GM18517 (cell line): ENCODE results near the gene AVPR1A.

Experiments
- ATAC-seq: cut with Tn5 transposase; IDR thresholded peaks from one replicate; pipeline ENCODE4 v1.9.1; 2021; ENCODE audit warnings: mild to moderate bottlenecking, moderate library complexity; ENCODE audit not compliant: unreplicated experiment

The AVPR1A gene

DNA sequence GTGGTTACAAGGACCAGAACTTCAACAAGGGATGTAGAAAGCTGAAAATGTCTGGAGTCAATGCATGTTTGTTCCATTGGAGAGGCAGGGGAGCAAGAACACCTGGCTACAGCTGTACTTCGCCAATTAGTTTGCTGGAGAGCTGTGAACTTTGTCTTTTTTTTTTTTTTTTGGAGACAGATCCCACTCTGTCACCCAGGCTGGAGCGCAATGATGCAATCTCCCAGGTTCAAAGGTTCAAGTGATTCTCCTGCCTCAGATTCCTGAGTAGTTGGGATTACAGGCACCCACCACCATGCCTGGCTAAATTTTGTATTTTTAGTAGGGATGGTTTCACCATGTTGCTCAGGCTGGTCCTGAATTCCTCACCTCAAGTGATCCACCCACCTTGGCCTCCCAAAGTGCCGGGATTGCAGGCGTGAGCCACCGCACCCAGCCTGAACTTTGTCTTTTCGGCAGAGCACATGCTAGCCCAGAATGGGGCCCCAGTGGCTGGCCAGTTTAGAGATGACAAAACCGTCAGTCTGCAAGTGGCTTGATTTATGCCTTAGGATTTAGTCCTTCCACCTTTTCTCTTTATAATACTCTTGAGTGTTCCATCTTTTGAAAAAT is 55.5 kb downstream of the AVPR1A start:
- ATAC-seq: no peak

DNA sequence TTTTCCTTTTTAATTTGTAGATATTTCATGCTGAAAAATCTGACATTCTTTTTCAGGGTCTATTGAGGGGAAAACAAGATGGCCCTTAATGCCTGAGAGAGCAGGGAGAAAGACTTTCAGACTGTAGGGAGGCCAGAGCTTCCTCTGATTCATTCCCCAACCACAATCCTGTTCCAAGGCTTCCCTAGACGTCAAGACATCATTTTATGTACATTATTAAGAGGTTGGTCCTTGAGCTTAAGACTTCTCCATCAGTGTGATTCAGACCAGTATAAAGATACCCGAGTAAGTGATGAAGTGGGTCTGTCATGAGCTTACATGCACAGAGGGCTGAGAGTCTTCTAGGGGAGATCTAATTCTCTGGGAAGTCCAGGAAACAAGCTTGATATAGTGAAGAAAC is 57.3 kb downstream of the AVPR1A start:
- ATAC-seq: no peak

DNA sequence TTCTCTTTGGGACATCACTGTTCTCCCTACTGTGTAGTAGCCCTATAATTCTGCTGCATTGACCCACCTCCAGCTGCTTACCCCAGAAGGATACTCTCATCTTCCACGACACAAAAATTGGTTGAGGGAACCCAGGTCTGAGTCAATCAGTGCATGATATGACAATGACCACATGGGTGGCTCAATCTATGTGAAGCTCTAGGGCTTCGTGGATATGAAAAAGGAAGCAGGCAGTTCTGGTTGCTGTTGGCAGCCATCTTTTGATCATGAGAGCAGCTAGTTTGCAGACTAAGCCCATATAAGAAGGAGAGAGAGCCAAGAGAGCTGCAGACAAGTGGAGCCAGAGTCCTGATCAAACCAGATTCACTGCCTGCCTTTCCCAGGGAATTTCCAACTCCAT is 57.9 kb downstream of the AVPR1A start:
- no peak for ATAC-seq
